ENCODE measurements around the gene SYDE1. TPM values are rescaled to one million over a fixed set of nuclear protein-coding genes. Genes with fewer than 3 reads are reported as not detected.
A peak's percentile ranks its signal among the peaks of the same experiment; 100 is the strongest.

Gene SYDE1
- total and polyA plus RNA-seq, 2 of the 4 experiments (the other 2 are of a cell fraction) = 19.4 to 64.9 TPM

DNA sequence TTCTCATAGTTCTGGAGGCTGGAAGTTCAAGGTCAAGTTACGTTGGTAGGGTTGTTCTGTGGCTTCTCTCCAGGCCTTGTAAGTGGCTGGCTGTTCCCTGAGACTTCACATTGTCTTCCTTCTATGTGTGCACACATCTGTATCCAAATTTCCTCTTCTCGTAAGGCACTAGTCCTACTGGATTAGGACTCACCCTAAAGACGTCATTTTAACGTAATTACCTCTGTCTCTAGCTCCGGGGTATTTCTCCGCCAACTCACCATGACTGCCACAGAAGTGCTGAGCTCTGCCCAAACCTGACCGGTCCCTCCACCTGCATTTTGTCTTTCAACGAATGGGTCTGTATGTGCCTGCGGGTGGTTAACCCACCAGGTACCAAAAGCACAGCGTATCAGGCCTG lies 8.7 kb upstream of the SYDE1 start:
- H3K9me3 ChIP-seq (ENCODE audit: control insufficient read depth, insufficient read depth, low read length) = peaks cover 2% of the 10 kb centered on the region
- no peak overlapping the region for H3K18ac ChIP-seq (ENCODE audit: low read depth, low read length)
- no peak overlapping the region for H2AFZ ChIP-seq (replicated peaks; ENCODE audit: low read length, poor library complexity)
- H3K56ac ChIP-seq (ENCODE audit: extremely low read depth, insufficient read depth, low read length) = no peak overlapping the region
- no peaks in the 10 kb centered on the region for H3K4me1 ChIP-seq (ENCODE audit: control insufficient read depth, insufficient read depth, low read length)
- ATAC-seq (ENCODE audit: low read depth) (no peak), DNase-seq (no peak)
- no peak overlapping the region for H3K14ac ChIP-seq (replicated peaks; ENCODE audit: low read depth, low read length)
- no peak overlapping the region for H4K5ac ChIP-seq (ENCODE audit: low read depth, low read length)
- BruUV-seq (replicated peaks) = no TSS peak
- H3K23ac ChIP-seq (ENCODE audit: low read depth, low read length) = peak overlapping the region; percentile 25; the same call in 1 of the 2 replicates
- intact Hi-C loops (cut with micrococcal nuclease) (no loop called here), in situ Hi-C loops (cut with MboI; ENCODE audit: low sequenced_read_pairs) (no loop called here), dilution Hi-C loops (cut with HindIII; ENCODE audit: low sequenced_read_pairs, unreplicated experiment) (no loop called here)
- no peak overlapping the region for H4K91ac ChIP-seq (ENCODE audit: insufficient read depth, low read depth, low read length)
- H2BK5ac ChIP-seq (ENCODE audit: low read depth, low read length, poor library complexity, severe bottlenecking) = no peak overlapping the region
- H4K8ac ChIP-seq (ENCODE audit: low read depth in 2 of 2, low read length in 2 of 2) = no peak overlapping the region
- WGBS, 2 experiments (ENCODE audit: extremely low coverage in 2 of 2, insufficient read length in 1 of 2) = 72% methylated on average over 3 of the region's 10 CpGs; no CpG with 5 or more reads in 1 of the 2 experiments
- TF ChIP-seq MAFK (IDR thresholded peaks at IDR 0.05; ENCODE audit: low read depth, low read length) (no peak), MAZ (IDR thresholded peaks at IDR 0.05; ENCODE audit: borderline replicate concordance, low read depth, low read length) (no peak), RCOR1 (IDR thresholded peaks at IDR 0.05; ENCODE audit: insufficient replicate concordance, low read length) (no peak), NFE2L2 (IDR thresholded peaks at IDR 0.05; ENCODE audit: low read depth, low read length) (no peak), RFX5 (IDR thresholded peaks at IDR 0.05; ENCODE audit: low read depth, low read length) (no peak), USF2 (IDR thresholded peaks at IDR 0.05; ENCODE audit: low read depth, low read length) (no peak), CHD1 (IDR thresholded peaks at IDR 0.05; ENCODE audit: low read depth, low read length) (no peak), RAD21 (IDR thresholded peaks at IDR 0.05; ENCODE audit: low read length) (no peak), FOS (IDR thresholded peaks at IDR 0.05; ENCODE audit: low read depth, low read length) (no peak), BHLHE40 (IDR thresholded peaks at IDR 0.05; ENCODE audit: low read depth, low read length) (no peak), POLR2A (IDR thresholded peaks at IDR 0.05; ENCODE audit: low read depth, low read length) (no peak), SMC3 (IDR thresholded peaks at IDR 0.05; ENCODE audit: low read depth, low read length) (no peak)
- TF ChIP-seq, protein P1, sequence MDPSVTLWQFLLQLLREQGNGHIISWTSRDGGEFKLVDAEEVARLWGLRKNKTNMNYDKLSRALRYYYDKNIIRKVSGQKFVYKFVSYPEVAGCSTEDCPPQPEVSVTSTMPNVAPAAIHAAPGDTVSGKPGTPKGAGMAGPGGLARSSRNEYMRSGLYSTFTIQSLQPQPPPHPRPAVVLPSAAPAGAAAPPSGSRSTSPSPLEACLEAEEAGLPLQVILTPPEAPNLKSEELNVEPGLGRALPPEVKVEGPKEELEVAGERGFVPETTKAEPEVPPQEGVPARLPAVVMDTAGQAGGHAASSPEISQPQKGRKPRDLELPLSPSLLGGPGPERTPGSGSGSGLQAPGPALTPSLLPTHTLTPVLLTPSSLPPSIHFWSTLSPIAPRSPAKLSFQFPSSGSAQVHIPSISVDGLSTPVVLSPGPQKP (IDR thresholded peaks at IDR 0.05; ENCODE audit: borderline replicate concordance, low read depth, low read length) = no peak
- TF ChIP-seq, protein P2, sequence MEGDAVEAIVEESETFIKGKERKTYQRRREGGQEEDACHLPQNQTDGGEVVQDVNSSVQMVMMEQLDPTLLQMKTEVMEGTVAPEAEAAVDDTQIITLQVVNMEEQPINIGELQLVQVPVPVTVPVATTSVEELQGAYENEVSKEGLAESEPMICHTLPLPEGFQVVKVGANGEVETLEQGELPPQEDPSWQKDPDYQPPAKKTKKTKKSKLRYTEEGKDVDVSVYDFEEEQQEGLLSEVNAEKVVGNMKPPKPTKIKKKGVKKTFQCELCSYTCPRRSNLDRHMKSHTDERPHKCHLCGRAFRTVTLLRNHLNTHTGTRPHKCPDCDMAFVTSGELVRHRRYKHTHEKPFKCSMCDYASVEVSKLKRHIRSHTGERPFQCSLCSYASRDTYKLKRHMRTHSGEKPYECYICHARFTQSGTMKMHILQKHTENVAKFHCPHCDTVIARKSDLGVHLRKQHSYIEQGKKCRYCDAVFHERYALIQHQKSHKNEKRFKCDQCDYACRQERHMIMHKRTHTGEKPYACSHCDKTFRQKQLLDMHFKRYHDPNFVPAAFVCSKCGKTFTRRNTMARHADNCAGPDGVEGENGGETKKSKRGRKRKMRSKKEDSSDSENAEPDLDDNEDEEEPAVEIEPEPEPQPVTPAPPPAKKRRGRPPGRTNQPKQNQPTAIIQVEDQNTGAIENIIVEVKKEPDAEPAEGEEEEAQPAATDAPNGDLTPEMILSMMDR (conservative IDR thresholded peaks at IDR 0.05; ENCODE audit: low read depth, low read length) = no peak
- ChIA-PET POLR2A (ENCODE audit: unreplicated experiment) (no interaction called here), CTCF (no interaction called here)
- no peaks in the 10 kb centered on the region for H3K36me3 ChIP-seq (ENCODE audit: control insufficient read depth, insufficient read depth, low read length)
- H4K20me1 ChIP-seq (ENCODE audit: insufficient read depth, low read length) = no peaks in the 10 kb centered on the region
- peaks cover 8% of the 10 kb centered on the region for H3K27me3 ChIP-seq (ENCODE audit: control insufficient read depth, insufficient read depth, low read length)
- H2AK9ac ChIP-seq (replicated peaks; ENCODE audit: low read depth, low read length, poor library complexity) = no peak overlapping the region
- H2BK120ac ChIP-seq (ENCODE audit: low read depth, low read length) = no peak overlapping the region
- H3K27ac ChIP-seq (ENCODE audit: insufficient read depth, low read length) = no peak overlapping the region
- no peak overlapping the region for H3K4ac ChIP-seq (ENCODE audit: low read depth, low read length)
- no peak overlapping the region for H3K4me2 ChIP-seq (ENCODE audit: low read depth, low read length)
- H2BK15ac ChIP-seq (ENCODE audit: low read depth, low read length) = no peak overlapping the region
- no peak overlapping the region for H3K9ac ChIP-seq (ENCODE audit: low read depth, low read length)
- H2BK20ac ChIP-seq (ENCODE audit: low read depth, low read length) = no peak overlapping the region
- H2AK5ac ChIP-seq (ENCODE audit: low read depth, low read length) = no peak overlapping the region
- no peaks in the 10 kb centered on the region for H3K9me1 ChIP-seq (ENCODE audit: insufficient read depth, low read length)
- no peak overlapping the region for H3K4me3 ChIP-seq (ENCODE audit: insufficient read depth, low read depth, low read length)
- H3K79me1 ChIP-seq (ENCODE audit: low read depth in 1 of 2, low read length in 2 of 2) = no peaks in the 10 kb centered on the region

All from IMR-90 (cell line).